Heart left ventricle (tissue), 13 donors: ENCODE results near the gene GPATCH2L.

Source experiments
- CTCF ChIP-seq, 12 donors: fragments of 200-600 bp; sonication (generic) in 4 of 12; IDR thresholded peaks; one replicate each; pipeline versions ENCODE4 v1.5.0 to v1.8.0; 2018 to 2022; ENCODE audit warnings: antibody characterized with exemption in 12 of 12, mild to moderate bottlenecking in 5 of 12
- POLR2A ChIP-seq, 2 donors: fragments of 450-650 bp; IDR thresholded peaks; one replicate each; pipeline ENCODE4 v1.6.1; 2017; ENCODE audit warnings: antibody characterized with exemption in 2 of 2, mild to moderate bottlenecking in 2 of 2, moderate library complexity in 2 of 2
- donor health status: ischemic (EF 13 %, LVEDD 7.1; RV severe dilation, severe dysfunction).
- donor health status: DM: no; HTN: yes; CAD: no.
- donor health status: DM: no; HTN: no; CAD: no.
- donor health status: ischemic (EF 25% LVEDD 6.9; RV normal size, moderate dysfunction).
- donor health status: ischemic (EF 25% LVEDD 5.7; RV mildly dilated, moderate dysfunction).
- donor health status: ischemic (EF 35%, LVEDD 5.7; RV mildly dilated, moderate dysfunction).
- donor health status: nonischemic (EF 11% LVEDD 7.7; RV severe dilation, severe dysfunction).
- donor health status: DM: yes; HTN: yes; CAD: no.
- donor health status: PGD.
- donor health status: ischemic (EF 29% LVEDD 5.4; RV normal size, mild dysfunction).
- donor health status: nonischemic (EF 23%, LVEDD 6.1; RV moderate dilation, normal function).

GRCh38 chr14:76250302-76250701, 98.6 kb downstream of the GPATCH2L start:
- TF ChIP-seq CTCF (IDR thresholded peaks at IDR 0.05) = no peak
- TF ChIP-seq POLR2A (IDR thresholded peaks at IDR 0.05) = no peak
